Nephron (organoid): ENCODE measurements around the gene GLIS1.
"Not testable (repeated sequence)": the region's sequence is repeated elsewhere in the genome, so short reads cannot be mapped to it uniquely, and the experiment has no call there.

Experiments used
- H3K27ac Mint-ChIP-seq, 3 experiments: 2 replicates each; pipeline ENCODE4 v1.8.0; 2020; ENCODE audit warnings: mixed read lengths in 3 of 3, mild to moderate bottlenecking in 2 of 3, moderate library complexity in 1 of 3
- H3K27me3 Mint-ChIP-seq: 2 replicates; pipeline ENCODE4 v1.8.0; 2021; ENCODE audit warnings: low read depth, mild to moderate bottlenecking, moderate library complexity, mixed read lengths
- H3K36me3 Mint-ChIP-seq: 2 replicates; pipeline ENCODE4 v1.8.0; 2020; ENCODE audit warnings: low read depth, mixed read lengths
- H3K4me1 Mint-ChIP-seq: 2 replicates; pipeline ENCODE4 v1.8.0; 2020; ENCODE audit warnings: mixed read lengths
- H3K4me3 Mint-ChIP-seq, 3 experiments: 2 replicates each; pipeline ENCODE4 v1.8.0; 2020; ENCODE audit warnings: mild to moderate bottlenecking in 3 of 3, mixed read lengths in 3 of 3, moderate library complexity in 2 of 3
- H3K9me3 Mint-ChIP-seq: 2 replicates; pipeline ENCODE4 v1.8.0; 2020; ENCODE audit warnings: mixed read lengths
- TF ChIP-seq, protein P1 (sequence below), 3 experiments: fragments of 200-600 bp; sonication (generic); IDR thresholded peaks; one replicate each; pipeline ENCODE4 v1.5.0; 2021; ENCODE audit warnings: antibody characterized with exemption in 3 of 3; ENCODE audit not compliant: unreplicated experiment in 3 of 3

Gene GLIS1

DNA sequence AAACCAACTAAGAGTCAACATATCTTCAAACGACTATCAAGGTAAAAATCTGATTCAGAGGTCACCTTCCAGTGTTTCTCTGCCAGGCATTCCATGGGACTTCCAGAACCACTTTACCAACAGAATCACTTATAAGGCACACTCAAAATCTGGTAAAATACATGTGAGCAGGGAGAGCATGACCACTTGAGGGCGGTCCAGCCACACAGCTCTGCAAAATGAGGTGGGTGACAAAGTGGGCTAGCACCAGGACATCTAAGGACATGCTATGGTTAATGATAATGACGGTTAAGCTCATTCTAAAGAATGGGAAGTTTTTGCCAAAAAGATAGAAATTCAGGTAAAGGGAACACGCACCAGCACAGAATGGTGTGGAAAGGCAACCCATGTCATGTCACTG lies 24.5 kb upstream of the GLIS1 start:
- Mint-ChIP-seq H3K4me1 (no peaks in the 10 kb centered on the region), H3K27me3 (no peaks in the 10 kb centered on the region), H3K9me3 (no peaks in the 10 kb centered on the region), H3K36me3 (peaks cover 4% of the 10 kb centered on the region), H3K4me3 (no peak overlapping the region), H3K27ac (no peak overlapping the region)
- TF ChIP-seq, protein P1, sequence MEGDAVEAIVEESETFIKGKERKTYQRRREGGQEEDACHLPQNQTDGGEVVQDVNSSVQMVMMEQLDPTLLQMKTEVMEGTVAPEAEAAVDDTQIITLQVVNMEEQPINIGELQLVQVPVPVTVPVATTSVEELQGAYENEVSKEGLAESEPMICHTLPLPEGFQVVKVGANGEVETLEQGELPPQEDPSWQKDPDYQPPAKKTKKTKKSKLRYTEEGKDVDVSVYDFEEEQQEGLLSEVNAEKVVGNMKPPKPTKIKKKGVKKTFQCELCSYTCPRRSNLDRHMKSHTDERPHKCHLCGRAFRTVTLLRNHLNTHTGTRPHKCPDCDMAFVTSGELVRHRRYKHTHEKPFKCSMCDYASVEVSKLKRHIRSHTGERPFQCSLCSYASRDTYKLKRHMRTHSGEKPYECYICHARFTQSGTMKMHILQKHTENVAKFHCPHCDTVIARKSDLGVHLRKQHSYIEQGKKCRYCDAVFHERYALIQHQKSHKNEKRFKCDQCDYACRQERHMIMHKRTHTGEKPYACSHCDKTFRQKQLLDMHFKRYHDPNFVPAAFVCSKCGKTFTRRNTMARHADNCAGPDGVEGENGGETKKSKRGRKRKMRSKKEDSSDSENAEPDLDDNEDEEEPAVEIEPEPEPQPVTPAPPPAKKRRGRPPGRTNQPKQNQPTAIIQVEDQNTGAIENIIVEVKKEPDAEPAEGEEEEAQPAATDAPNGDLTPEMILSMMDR (IDR thresholded peaks at IDR 0.05; ENCODE audit: unreplicated experiment in 3 of 3), result no peak

DNA sequence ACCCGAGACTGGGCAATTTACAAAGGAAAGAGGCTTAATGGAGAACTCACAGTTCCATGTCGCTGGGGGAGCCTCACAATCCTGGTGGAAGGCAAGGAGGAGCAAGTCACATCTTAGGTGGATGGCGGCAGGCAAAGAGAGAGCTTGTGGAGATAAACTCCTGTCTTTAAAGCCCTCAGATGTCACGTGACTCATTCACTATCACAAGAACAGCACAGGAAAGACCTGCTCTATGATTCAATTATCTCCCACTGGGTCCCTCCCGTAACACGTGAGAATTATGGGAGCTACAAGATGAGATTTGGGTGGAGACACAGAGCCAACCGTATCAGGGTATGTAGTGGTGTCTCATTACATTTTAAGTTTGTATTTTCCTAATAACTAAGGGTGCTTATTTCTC lies 21.5 kb upstream of the GLIS1 start:
- H3K36me3 Mint-ChIP-seq, H3K4me1 Mint-ChIP-seq, H3K27ac Mint-ChIP-seq, H3K9me3 Mint-ChIP-seq, H3K27me3 Mint-ChIP-seq, H3K4me3 Mint-ChIP-seq: not testable (repeated sequence)

DNA sequence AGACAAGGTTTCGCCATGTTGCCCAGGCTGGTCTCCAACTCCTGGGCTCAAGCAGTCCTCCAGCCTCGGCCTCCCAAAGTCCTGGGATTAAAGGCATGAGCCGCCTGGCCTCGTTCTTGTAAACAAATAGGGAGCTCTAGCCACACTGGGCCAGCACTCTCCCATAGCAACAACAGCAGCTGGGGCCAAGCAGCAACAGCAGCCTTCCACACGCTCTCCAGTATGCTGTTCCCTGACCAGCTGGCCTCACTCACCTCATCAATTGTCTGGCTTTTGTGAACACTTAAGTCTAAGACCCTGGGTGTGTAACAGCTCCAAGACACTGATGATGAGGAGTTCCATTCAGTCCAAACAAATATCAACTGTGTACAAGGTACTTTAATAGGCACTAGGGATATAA lies 16.9 kb upstream of the GLIS1 start:
- H3K36me3 Mint-ChIP-seq, result no peaks in the 10 kb centered on the region
- no peaks in the 10 kb centered on the region for H3K4me1 Mint-ChIP-seq
- no peak overlapping the region for H3K4me3 Mint-ChIP-seq
- H3K9me3 Mint-ChIP-seq, result no peaks in the 10 kb centered on the region
- H3K27ac Mint-ChIP-seq, result no peak overlapping the region
- peaks cover 4% of the 10 kb centered on the region for H3K27me3 Mint-ChIP-seq
- TF ChIP-seq, protein P1 (IDR thresholded peaks at IDR 0.05; ENCODE audit: unreplicated experiment in 3 of 3), result no peak

DNA sequence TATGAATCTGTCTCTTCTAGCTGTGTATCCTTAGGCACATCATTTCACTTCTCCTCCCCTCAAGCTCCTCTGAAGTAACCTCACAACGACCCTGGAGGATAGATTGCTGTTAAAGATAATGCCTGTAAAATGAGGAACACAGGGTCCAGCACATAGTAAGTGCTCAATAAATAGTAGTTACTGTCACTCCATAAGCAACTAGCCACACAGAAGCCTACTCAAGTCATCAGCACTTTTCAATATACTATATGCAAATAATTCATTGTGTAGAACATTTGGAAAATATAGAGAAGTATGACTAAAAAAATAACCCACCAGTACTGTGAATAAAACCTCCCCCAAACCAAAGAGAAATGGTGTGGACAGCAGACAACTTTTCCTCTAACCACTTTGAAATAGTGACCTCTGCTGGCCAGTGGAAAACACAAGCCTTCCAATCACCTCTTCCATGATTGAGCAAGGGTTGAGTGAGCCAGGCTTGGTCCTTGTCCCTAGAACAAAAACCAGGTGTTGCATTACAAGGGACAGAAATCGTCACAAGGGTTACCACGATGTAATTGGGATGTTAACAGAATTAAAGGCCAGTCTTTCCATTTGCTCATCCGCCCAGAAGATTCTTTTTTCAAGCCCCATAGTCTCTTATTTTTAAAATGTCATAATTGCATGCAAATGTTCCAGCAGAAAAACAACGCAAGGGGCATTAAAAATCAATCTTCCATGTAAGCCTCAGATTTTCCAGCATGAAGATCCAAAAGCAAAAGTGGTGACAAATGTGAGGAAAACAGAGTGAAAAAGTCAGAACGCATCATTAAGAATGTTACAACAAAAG lies 15.7 kb upstream of the GLIS1 start:
- H3K4me1 Mint-ChIP-seq, result no peaks in the 10 kb centered on the region
- H3K4me3 Mint-ChIP-seq, result no peak overlapping the region
- H3K9me3 Mint-ChIP-seq, result no peaks in the 10 kb centered on the region
- TF ChIP-seq, protein P1 (IDR thresholded peaks at IDR 0.05; ENCODE audit: unreplicated experiment in 3 of 3), result peak; percentile 58 to 75 (median 73)
- H3K27ac Mint-ChIP-seq, result no peak overlapping the region
- H3K27me3 Mint-ChIP-seq, result peaks cover 16% of the 10 kb centered on the region
- H3K36me3 Mint-ChIP-seq, result no peaks in the 10 kb centered on the region

DNA sequence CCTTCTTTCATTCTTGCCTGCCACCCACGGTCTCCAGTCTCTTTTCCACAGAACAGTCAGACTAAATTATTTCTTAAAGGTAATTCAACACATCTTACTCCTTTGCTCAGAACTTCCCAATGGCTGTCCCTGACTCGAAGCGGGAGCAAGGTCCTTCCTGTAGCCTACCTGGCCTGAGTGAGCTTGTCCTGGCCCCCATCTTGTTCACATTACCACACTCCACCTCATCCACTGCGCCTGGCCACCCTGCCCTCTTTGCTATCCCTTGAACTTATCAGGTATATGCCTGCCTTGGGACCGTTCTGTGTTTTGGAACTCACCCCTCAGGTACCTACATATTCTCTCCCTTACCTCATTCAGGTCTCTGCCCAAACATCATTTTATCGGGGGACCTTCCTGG lies 13.3 kb upstream of the GLIS1 start:
- H3K9me3 Mint-ChIP-seq, result peaks cover 4% of the 10 kb centered on the region
- no peak overlapping the region for H3K27ac Mint-ChIP-seq

DNA sequence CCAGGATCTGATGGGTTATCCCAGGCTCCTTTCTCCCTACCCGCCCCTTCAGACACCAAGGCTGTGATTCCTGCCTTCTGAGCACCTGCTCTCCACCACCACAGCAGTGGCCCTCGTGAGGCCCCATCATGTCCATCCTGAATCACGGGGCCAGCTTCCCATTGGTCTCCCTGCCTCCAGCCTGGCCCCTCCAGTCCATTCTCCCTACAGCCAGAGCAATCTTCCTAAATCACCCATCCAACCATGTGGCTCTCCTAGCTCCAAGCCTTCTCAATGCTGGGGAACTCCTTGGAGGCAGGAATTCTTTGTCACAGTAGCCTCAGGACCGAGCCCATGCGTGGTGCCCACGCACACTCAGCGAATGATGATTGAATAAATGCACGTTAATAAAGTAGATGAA lies 8.9 kb upstream of the GLIS1 start:
- Mint-ChIP-seq H3K27ac (no peak overlapping the region), H3K9me3 (peaks cover 16% of the 10 kb centered on the region), H3K27me3 (peaks cover 46% of the 10 kb centered on the region), H3K4me1 (no peaks in the 10 kb centered on the region), H3K36me3 (no peaks in the 10 kb centered on the region), H3K4me3 (no peak overlapping the region)
- TF ChIP-seq, protein P1 (IDR thresholded peaks at IDR 0.05; ENCODE audit: unreplicated experiment in 3 of 3), result no peak

More for the DNA sequence above, 13.3 kb upstream of the GLIS1 start:
- Mint-ChIP-seq H3K4me3 (no peak overlapping the region), H3K4me1 (no peaks in the 10 kb centered on the region), H3K36me3 (no peaks in the 10 kb centered on the region), H3K27me3 (peaks cover 30% of the 10 kb centered on the region)
- TF ChIP-seq, protein P1 (IDR thresholded peaks at IDR 0.05; ENCODE audit: unreplicated experiment in 3 of 3), result no peak
